NOMO-1 treated with DMSO at 0.1 percent for 48 hours (cell line): ENCODE measurements around the gene USP11.
A peak's percentile ranks its signal among the peaks of the same experiment; 100 is the strongest.

Experiments used
- DNase-seq: peaks from one replicate; lab custom pipeline; 2025; ENCODE audit not compliant: unreplicated experiment; lab: John Stamatoyannopoulos, UW

USP11 gene

GRCh38 chrX:47224266-47224895 lies 8.4 kb upstream of the USP11 start:
- DNase-seq = no peak

GRCh38 chrX:47224896-47225290 lies 7.9 kb upstream of the USP11 start:
- no peak for DNase-seq

DNA sequence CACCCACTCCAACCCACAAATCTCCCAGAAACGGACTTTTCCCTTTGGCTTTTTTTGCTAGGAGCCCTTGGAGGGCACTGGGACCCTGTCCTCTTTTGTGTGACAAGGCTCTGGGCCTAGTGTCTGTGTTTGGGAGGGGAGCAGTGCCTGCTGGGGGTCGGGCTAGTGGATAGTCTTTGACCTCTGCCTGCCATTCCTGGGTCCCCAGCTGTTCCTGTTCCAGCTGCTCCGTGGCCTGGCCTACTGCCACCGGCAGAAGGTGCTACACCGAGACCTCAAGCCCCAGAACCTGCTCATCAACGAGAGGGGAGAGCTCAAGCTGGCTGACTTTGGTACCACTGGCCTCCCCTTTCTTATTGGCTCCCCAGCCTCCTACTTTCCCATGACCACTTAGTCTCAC lies 6.7 kb upstream of the USP11 start:
- DNase-seq = no peak

- no peak for DNase-seq
Measured at GRCh38 chrX:47226531-47227333, 6.1 kb upstream of the USP11 start.

DNA sequence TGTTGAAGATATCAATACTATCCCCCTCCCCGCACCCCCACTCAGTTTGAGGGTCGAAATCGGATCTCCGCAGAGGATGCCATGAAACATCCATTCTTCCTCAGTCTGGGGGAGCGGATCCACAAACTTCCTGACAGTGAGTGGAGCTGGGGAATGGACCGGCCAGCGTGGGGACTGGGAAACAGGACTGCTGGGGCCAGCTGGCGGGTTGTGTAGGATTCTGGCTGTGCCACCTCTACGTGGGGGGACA lies 5.5 kb upstream of the USP11 start:
- DNase-seq = no peak

DNA sequence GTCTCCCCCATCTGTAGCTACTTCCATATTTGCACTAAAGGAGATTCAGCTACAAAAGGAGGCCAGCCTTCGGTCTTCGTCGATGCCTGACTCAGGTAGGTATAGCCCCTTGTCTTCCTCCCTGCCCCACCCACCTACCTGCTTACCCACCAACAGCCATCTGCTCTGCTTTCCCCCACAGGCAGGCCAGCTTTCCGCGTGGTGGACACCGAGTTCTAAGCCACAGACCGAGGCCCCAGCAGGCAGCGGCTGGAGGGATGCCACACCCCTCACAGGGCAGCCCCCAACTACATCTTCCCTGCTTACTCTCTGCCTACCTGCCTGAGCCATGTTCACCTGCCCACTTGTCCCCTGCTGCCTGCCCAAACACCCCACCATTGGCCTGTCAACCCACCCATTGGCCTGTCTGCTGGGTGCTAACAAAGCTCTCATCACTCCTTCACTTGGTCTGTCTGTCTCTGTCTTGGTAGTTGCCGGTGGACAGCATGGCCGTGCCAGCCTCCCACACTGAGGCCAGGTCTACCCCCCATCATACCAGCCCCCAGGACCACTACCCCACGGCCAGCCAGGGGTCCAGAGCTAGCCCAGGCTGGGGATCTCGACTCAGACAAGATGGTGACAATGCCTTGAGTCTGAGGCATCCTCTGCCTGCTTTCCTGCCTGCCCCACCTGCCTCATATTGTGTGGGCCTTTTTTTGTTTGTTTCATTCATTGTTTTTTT lies 4.1 kb upstream of the USP11 start:
- DNase-seq = no peak

DNA sequence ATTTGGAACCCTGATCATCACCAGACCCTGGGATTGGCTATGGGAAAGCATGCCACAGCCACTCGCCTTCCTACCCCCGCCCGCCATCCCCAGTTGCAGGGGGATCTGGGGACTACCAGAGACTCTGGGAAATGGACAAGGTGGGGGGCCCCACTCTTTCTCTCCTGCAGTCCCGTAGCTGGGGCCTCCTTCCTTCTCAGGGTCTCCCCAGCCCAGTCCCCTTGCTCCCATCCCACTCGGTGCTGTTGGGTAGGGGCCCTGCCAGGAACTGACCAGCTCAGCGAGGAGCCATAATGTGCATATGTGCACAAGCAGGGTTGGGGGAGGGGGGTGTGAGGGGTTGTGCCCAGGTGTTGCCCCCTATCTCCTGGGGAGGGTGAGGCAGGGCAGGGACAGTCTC lies 3.4 kb upstream of the USP11 start:
- DNase-seq = no peak

DNA sequence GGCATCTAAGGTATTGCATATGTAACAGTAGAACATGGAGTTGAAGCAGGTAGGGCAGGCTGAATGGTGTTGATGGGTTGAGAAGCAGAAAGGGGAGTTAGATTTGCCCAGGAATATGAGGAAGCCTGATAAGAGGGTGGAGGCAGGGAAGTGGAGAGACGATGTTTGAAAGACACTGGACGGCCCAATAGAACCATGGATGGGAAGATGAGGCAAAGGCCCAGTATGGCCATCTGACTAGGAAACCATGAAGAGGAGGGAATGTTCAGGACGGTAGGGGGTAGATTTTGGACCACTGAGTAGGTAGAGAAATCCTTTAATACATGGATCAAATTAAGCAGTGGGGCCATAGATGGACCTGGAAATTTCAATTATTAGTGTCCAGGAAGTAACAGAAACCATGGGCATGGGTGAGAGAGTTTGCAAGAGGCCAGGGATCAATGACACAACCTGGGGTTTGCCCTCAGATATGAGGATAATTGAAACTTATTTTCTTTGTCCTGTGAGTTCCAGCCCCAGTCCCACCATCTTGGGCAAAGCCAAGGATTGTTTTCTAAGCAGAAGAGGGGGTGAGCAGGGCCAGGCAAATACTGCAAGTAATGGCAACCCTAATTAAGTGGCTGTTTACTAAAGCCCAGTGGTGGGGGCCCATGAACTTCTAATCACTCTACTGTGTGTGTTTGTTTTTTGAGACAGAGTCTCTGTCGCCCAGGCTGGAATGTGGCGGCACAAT lies 2.5 kb upstream of the USP11 start:
- no peak for DNase-seq

DNA sequence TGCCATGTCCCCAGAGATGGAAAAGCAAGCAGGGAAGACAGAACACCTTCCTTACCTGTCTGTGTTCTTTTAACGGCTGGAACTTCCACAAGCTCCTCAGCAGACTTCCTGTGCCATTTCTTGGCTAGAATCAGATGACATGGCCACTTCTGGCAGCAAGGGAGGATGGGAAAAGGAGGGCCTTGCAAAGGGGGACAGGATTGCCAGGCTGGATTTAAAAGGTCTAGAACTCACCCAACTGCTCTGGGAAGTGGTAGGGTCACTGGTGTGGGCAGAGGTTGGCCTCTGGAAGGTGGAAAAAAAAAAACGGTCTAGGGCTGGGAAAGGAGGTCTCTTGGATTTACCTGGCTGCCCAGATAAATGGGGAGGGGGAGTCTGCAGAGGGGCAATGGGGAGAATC lies 1.6 kb upstream of the USP11 start:
- no peak for DNase-seq

DNA sequence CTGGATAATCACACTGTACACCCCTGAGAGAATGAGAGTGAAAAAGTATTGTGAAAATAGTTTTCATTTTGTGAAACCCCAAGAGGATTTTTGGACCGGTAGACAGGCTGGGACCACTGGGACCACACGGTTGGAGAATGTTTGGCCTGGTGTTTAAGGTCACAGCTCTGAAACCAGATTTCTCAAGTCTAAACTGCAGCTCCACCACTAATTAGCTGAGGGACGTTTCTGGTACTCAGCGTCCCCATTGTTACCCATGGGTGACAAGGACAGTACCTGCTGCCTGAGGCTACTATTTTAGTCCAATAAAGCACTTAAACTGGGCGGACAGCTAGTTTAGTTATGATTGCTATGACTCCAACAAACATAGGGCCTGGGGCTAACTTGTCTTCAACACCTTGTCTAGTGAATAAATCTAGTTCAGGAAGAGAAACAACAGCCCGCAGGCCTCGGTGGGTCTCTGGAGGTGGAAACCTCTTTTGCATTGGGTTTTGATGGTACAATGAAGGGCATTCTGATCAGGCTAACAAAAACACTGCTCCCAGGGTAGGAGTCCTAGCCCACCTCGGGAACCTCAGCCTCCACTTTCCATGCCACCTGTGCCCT lies 509 bp upstream of the USP11 start:
- no peak for DNase-seq

GRCh38 chrX:47233333-47234113 lies 714 bp downstream of the USP11 start:
- peak; percentile 91 for DNase-seq

DNA sequence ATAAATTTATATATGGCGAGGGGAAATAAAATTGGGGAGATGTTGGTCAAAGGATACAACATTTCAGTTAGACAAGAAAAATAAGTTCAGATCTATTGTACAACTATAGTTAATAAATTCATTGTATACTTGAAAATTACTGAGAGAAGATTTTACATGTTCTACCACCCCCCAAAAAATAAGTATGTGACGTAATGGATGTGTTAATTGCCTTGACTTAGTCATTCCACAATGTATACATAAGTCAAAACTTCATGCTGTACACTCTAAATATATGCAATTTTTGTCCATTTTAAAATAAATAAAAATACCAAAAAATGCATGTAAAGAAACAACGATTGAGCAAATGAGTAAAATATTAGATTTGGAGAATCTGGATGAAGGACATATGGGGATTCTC lies 1.8 kb downstream of the USP11 start:
- DNase-seq = no peak

DNA sequence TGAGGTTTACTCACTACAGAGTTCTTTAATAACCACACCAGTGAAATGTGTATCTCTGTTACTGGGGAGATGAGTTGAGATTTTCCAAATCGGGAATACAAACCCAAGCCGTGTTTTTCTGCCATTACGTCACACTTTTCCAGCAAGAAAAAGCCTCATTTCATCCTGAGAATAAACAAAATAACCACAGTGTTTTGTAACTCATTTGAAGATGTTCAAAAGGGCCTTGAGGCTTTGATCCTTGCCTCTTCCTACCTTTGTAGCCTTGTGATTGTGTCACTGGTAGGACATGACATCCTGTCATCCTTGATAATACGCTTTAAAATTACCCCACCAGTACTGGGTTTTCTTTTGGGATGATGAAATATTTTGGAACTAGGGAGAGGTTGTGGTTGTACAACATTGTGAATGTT lies 2.9 kb downstream of the USP11 start:
- no peak for DNase-seq

DNA sequence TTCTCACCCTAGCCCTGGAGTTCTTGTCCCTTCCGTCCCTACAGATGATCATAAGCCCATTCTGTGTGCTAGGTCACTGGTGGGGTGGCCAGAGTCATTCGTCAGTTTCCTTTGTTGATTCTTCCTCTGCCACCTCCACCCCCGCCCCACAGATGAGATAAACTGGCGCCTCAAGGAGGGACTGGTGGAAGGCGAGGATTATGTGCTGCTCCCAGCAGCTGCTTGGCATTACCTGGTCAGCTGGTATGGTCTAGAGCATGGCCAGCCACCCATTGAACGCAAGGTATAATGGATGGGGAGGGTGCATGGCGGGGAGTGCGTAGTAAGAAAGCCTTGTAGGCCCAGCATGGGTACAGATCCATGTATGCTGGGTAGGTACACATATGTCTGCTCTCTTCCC lies 6.4 kb downstream of the USP11 start:
- no peak for DNase-seq

- no peak for DNase-seq
Measured at GRCh38 chrX:47239898-47240545, 7.2 kb downstream of the USP11 start.

DNA sequence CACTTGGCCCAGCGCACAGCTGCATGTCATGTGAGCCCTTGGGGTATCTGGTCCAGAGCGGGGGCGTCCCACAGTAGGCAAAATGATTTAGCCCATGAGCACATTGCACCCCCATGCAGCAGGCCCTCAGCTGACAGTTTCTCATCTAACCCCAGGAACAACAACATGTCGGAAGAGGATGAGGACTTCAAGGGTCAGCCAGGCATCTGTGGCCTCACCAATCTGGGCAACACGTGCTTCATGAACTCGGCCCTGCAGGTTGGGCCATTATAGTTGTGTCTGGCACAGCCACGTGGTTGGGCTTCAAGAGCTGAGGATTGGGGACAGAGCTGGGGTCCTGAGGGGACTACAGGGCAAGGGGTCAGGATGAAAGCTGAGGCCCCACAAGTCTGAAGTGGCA lies 7.8 kb downstream of the USP11 start:
- DNase-seq = no peak

GRCh38 chrX:47241201-47242011 lies 8.6 kb downstream of the USP11 start:
- no peak for DNase-seq

GRCh38 chrX:47242321-47242720 lies 9.5 kb downstream of the USP11 start:
- DNase-seq = no peak

DNA sequence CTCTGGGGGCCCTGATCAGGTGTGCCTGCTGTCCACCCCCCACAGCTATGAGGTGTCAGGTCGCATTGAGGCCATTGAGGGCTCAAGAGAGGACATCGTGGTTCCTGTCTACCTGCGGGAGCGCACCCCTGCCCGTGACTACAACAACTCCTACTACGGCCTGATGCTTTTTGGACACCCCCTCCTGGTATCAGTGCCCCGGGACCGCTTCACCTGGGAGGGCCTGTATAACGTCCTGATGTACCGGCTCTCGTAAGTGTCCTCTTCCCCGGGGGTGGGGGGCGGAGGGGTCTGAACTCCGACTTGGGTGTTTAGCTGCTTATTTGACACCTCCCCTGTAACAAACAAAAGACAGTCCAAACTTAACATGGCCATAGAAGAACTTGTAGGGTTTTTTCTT lies 10.5 kb downstream of the USP11 start:
- no peak for DNase-seq
